Osteoblast (primary cell): ENCODE results near the gene ST3GAL3. TPM values are rescaled to one million over a fixed set of nuclear protein-coding genes. Genes with fewer than 3 reads are reported as not detected.
A peak's percentile ranks its signal among the peaks of the same experiment; 100 is the strongest.

ENCODE experiments used
- DNase-seq: peaks from one replicate; pipeline ENCODE4 v3.0.0; 2011; ENCODE audit warnings: low spot score, mixed read lengths; ENCODE audit not compliant: insufficient read length; ENCODE audit errors: missing footprints
- H2AFZ ChIP-seq: 2 replicates; pipeline ENCODE4 v1.6.0; 2011; ENCODE audit warnings: mild to moderate bottlenecking, low read length
- H3K27ac ChIP-seq: 2 replicates; pipeline ENCODE4 v1.5.1; 2011; ENCODE audit warnings: mild to moderate bottlenecking, low read depth, low read length, moderate library complexity
- H3K27me3 ChIP-seq: 2 replicates; pipeline ENCODE4 v1.6.0; 2012; ENCODE audit warnings: mild to moderate bottlenecking, control low read depth, inconsistent platforms, low read length, moderate library complexity; ENCODE audit not compliant: insufficient read depth
- H3K36me3 ChIP-seq: 2 replicates; pipeline ENCODE4 v1.5.1; 2011; ENCODE audit warnings: mild to moderate bottlenecking, low read length, control low read depth, moderate library complexity; ENCODE audit not compliant: insufficient read depth
- H3K4me1 ChIP-seq: 2 replicates; pipeline ENCODE4 v1.5.1; 2011; ENCODE audit warnings: mild to moderate bottlenecking, low read length, control low read depth, moderate library complexity; ENCODE audit not compliant: insufficient read depth
- H3K4me2 ChIP-seq: 2 replicates; pipeline ENCODE4 v1.6.0; 2011; ENCODE audit warnings: mild to moderate bottlenecking, low read length; ENCODE audit not compliant: insufficient read depth
- H3K4me3 ChIP-seq: fragments of 200-600 bp; sonication (generic); 3 replicates; pipeline ENCODE4 v1.5.1; 2012; ENCODE audit warnings: mild to moderate bottlenecking, low read length, inconsistent platforms; ENCODE audit not compliant: insufficient read depth
- H3K79me2 ChIP-seq: 2 replicates; pipeline ENCODE4 v1.6.0; 2012; ENCODE audit warnings: mild to moderate bottlenecking, low read length, control low read depth, inconsistent platforms; ENCODE audit not compliant: insufficient read depth
- H3K9me3 ChIP-seq: 2 replicates; pipeline ENCODE4 v1.5.1; 2011; ENCODE audit warnings: low read depth, low read length, control low read depth
- H4K20me1 ChIP-seq: 2 replicates; pipeline ENCODE4 v1.6.0; 2012; ENCODE audit warnings: mild to moderate bottlenecking, low read length, control low read depth; ENCODE audit not compliant: insufficient read depth
- CTCF ChIP-seq: IDR thresholded peaks from 2 replicates; pipeline ENCODE4 v1.5.1; 2011; ENCODE audit warnings: mild to moderate bottlenecking, low read depth, low read length, moderate library complexity; ENCODE audit errors: extremely low read depth
- total RNA-seq: library from RNA; depleted of rRNA; stranded (reverse); fragments of >200 nt; gene quantifications from 2 replicates; pipeline ENCODE4 v1.2.3, GENCODE V29; 2012

Gene ST3GAL3
- total RNA-seq, 1 donor = 18.5 TPM

DNA sequence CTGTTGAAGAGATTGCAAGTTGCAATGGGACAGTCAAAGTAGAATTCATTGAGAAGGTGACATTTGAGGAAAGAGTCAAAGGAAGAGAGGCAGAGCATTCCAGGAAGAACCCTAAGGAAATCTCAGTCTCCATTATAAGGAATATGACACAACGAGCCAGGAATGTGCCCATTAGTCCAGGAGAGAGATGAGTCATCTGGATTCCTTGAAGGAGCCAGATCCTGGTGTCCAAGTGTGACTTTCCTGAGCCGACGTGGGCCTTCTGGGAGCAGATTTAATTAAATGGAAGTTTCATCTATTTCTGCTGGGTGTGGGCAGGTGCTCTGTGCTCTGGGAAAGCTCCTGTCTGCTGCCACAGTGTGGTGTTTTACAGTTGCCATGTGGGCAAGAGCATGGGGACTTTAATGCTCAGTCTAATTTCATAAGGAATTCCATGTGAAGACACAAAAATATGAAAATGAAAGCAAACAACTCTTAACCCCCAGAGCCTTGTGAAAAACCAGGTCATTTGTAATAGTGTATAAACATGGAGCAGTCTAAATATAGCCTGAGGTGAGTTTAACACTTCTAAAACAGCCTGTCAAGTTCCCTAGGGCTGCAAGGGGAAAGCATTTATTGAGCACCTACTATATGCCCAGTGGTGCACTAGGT lies 114.8 kb downstream of the ST3GAL3 start:
- Histone ChIP-seq H3K4me2 (peak overlapping the region; percentile 69), H3K4me1 (peaks cover 15% of the 10 kb centered on the region), H2AFZ (no peak overlapping the region), H3K4me3 (peak overlapping the region; percentile 10), H3K27ac (peak overlapping the region; percentile 25), H3K9me3 (no peaks in the 10 kb centered on the region), H3K27me3 (no peaks in the 10 kb centered on the region), H3K36me3 (peaks cover 9% of the 10 kb centered on the region), H4K20me1 (no peaks in the 10 kb centered on the region), H3K79me2 (peaks cover 3% of the 10 kb centered on the region)
- DNase-seq = peak; percentile 82
- TF ChIP-seq CTCF = no peak

GRCh38 chr1:43824795-43825194 lies 117.5 kb downstream of the ST3GAL3 start:
- H3K4me2 ChIP-seq = no peak overlapping the region
- H3K4me1 ChIP-seq = peaks cover 15% of the 10 kb centered on the region
- no peaks in the 10 kb centered on the region for H3K9me3 ChIP-seq
- H3K79me2 ChIP-seq = peaks cover 3% of the 10 kb centered on the region
- H3K4me3 ChIP-seq = no peak overlapping the region
- no peaks in the 10 kb centered on the region for H3K27me3 ChIP-seq
- H3K36me3 ChIP-seq = peaks cover 3% of the 10 kb centered on the region
- H2AFZ ChIP-seq = no peak overlapping the region
- no peak for DNase-seq
- no peak overlapping the region for H3K27ac ChIP-seq
- H4K20me1 ChIP-seq = no peaks in the 10 kb centered on the region
- no peak for TF ChIP-seq CTCF

DNA sequence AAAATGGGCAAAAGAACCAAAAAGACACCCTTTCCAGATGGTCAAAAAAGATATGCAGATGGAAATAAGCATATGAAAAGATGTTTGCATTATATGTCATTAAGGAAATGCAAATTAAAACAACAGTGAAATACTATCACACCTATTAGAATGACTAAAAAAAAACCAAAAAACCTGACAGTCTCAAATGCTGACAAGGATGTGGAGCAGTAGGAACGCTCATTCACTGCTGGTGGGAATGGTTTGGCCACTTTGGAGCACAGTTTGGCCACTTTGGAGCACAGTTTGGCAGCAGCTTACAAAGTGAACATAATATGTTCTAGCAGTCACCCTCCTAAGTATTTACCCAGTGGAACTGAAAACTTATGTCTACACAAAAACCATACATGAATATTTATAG lies 121.2 kb downstream of the ST3GAL3 start:
- Histone ChIP-seq H3K4me3 (no peak overlapping the region), H3K27ac (no peak overlapping the region), H3K36me3 (peaks cover 3% of the 10 kb centered on the region), H3K79me2 (no peaks in the 10 kb centered on the region), H3K4me2 (no peak overlapping the region), H3K4me1 (peaks cover 4% of the 10 kb centered on the region), H3K9me3 (no peaks in the 10 kb centered on the region), H4K20me1 (no peaks in the 10 kb centered on the region), H2AFZ (no peak overlapping the region), H3K27me3 (no peaks in the 10 kb centered on the region)
- DNase-seq = no peak
- no peak for TF ChIP-seq CTCF

- no peak overlapping the region for H3K4me2 ChIP-seq
- no peak for DNase-seq
- no peak overlapping the region for H2AFZ ChIP-seq
- no peaks in the 10 kb centered on the region for H3K9me3 ChIP-seq
- H3K79me2 ChIP-seq = no peaks in the 10 kb centered on the region
- no peak overlapping the region for H3K27ac ChIP-seq
- H4K20me1 ChIP-seq = peaks cover 6% of the 10 kb centered on the region
- H3K36me3 ChIP-seq = no peaks in the 10 kb centered on the region
- no peak for TF ChIP-seq CTCF
- no peak overlapping the region for H3K4me3 ChIP-seq
- peaks cover 26% of the 10 kb centered on the region for H3K4me1 ChIP-seq
- H3K27me3 ChIP-seq = no peaks in the 10 kb centered on the region
Measured at GRCh38 chr1:43830802-43831201, 123.5 kb downstream of the ST3GAL3 start.
